GM12878 (cell line): ENCODE measurements around the gene COX10.
"Not testable (repeated sequence)": the region's sequence is repeated elsewhere in the genome, so short reads cannot be mapped to it uniquely, and the experiment has no call there.

ENCODE experiments used
- CBX5 ChIP-seq: sonication (generic); IDR thresholded peaks from 2 replicates; pipeline ENCODE4 v1.6.1; 2016; ENCODE audit warnings: low read depth, moderate library complexity, mild to moderate bottlenecking, inconsistent platforms
- CREB1 ChIP-seq: IDR thresholded peaks from 2 replicates; pipeline ENCODE4 v1.6.1; 2012; ENCODE audit warnings: low read depth, mild to moderate bottlenecking, inconsistent platforms
- CTCF ChIP-seq, 3 experiments: IDR thresholded peaks in 2 of 3; conservative IDR thresholded peaks in 1 of 3; 2 replicates each; pipeline ENCODE4 v1.5.1; 2011; ENCODE audit warnings: low read depth in 3 of 3, low read length in 3 of 3, mild to moderate bottlenecking in 3 of 3, control low read depth in 2 of 3, moderate library complexity in 2 of 3, inconsistent platforms in 1 of 3, mixed read lengths in 1 of 3; ENCODE audit not compliant: control insufficient read depth in 2 of 3, insufficient read depth in 1 of 3; ENCODE audit errors: extremely low read depth in 1 of 3
- FOXM1 ChIP-seq: IDR thresholded peaks from 2 replicates; pipeline ENCODE4 v1.6.1; 2012; ENCODE audit warnings: low read depth, mild to moderate bottlenecking, inconsistent platforms, low read length, moderate library complexity
- MXI1 ChIP-seq: fragments of 150-350 bp; IDR thresholded peaks from 2 replicates; pipeline ENCODE4 v1.6.1; 2011; ENCODE audit warnings: low read depth, mild to moderate bottlenecking, inconsistent platforms, low read length, improper control_type of control experiment
- NFIC ChIP-seq: IDR thresholded peaks from 2 replicates; pipeline ENCODE4 v1.6.1; 2012; ENCODE audit warnings: low read depth, mild to moderate bottlenecking, inconsistent platforms, low read length, moderate library complexity
- SP1 ChIP-seq: IDR thresholded peaks from one replicate; pipeline ENCODE4 v1.6.1; 2011; ENCODE audit warnings: low read depth, low read length
- TCF12 ChIP-seq: IDR thresholded peaks from 2 replicates; pipeline ENCODE4 v1.6.1; 2011; ENCODE audit warnings: low read depth, mild to moderate bottlenecking, low read length
- TF ChIP-seq, protein P1 (sequence below): IDR thresholded peaks from 2 replicates; pipeline ENCODE4 v1.6.1; 2011; ENCODE audit warnings: low read depth, mild to moderate bottlenecking, low read length, moderate library complexity, borderline replicate concordance; ENCODE audit errors: extremely low read depth
- TF ChIP-seq, protein P2 (sequence below): IDR thresholded peaks from 2 replicates; pipeline ENCODE4 v1.6.1; 2012; ENCODE audit warnings: low read length, inconsistent platforms

- TF ChIP-seq CBX5; NFIC; CREB1; MXI1; TCF12; CTCF (IDR thresholded peaks at IDR 0.05 in 2 of 3, conservative IDR thresholded peaks at IDR 0.05 in 1 of 3; ENCODE audit: control insufficient read depth in 2 of 3, extremely low read depth in 1 of 3, insufficient read depth in 1 of 3, low read depth in 3 of 3, low read length in 3 of 3); FOXM1; SP1: not testable (repeated sequence)
- TF ChIP-seq, protein P1, sequence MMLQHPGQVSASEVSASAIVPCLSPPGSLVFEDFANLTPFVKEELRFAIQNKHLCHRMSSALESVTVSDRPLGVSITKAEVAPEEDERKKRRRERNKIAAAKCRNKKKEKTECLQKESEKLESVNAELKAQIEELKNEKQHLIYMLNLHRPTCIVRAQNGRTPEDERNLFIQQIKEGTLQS, result not testable (repeated sequence)
- TF ChIP-seq, protein P2, sequence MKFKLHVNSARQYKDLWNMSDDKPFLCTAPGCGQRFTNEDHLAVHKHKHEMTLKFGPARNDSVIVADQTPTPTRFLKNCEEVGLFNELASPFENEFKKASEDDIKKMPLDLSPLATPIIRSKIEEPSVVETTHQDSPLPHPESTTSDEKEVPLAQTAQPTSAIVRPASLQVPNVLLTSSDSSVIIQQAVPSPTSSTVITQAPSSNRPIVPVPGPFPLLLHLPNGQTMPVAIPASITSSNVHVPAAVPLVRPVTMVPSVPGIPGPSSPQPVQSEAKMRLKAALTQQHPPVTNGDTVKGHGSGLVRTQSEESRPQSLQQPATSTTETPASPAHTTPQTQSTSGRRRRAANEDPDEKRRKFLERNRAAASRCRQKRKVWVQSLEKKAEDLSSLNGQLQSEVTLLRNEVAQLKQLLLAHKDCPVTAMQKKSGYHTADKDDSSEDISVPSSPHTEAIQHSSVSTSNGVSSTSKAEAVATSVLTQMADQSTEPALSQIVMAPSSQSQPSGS, result not testable (repeated sequence)
These were observed 110.6 kb downstream of the COX10 start for GRCh38 chr17:14179951-14180350.
